ENCODE data around the gene MRPL17.

The MRPL17 gene

GRCh38 chr11:6682936-6683861 lies at the start of gene MRPL17:
Gene MRPL17, minus strand, starts transcription at chr11:6683340. Its CDS starts 44 bp downstream, at chr11:6683296.
- Histone ChIP-seq H3K4me1 (ENCODE audit: control insufficient read depth in 1 of 2, insufficient read depth in 1 of 2, low read depth in 1 of 2, low read length in 1 of 2) (peaks cover 17 to 18% of the 10 kb centered on the region in 2 experiments), H3K27me3 (no peaks in the 10 kb centered on the region), H3K4me3 (ENCODE audit: low read depth in 1 of 2, low read length in 1 of 2) (peak within 1 kb of the TSS; percentile 80 to 82), H3K9me3 (no peaks in the 10 kb centered on the region), H3K36me3 (no peaks in the 10 kb centered on the region), H3K27ac (peak within 1 kb of the TSS; percentile 84)
- TF ChIP-seq, protein P1, sequence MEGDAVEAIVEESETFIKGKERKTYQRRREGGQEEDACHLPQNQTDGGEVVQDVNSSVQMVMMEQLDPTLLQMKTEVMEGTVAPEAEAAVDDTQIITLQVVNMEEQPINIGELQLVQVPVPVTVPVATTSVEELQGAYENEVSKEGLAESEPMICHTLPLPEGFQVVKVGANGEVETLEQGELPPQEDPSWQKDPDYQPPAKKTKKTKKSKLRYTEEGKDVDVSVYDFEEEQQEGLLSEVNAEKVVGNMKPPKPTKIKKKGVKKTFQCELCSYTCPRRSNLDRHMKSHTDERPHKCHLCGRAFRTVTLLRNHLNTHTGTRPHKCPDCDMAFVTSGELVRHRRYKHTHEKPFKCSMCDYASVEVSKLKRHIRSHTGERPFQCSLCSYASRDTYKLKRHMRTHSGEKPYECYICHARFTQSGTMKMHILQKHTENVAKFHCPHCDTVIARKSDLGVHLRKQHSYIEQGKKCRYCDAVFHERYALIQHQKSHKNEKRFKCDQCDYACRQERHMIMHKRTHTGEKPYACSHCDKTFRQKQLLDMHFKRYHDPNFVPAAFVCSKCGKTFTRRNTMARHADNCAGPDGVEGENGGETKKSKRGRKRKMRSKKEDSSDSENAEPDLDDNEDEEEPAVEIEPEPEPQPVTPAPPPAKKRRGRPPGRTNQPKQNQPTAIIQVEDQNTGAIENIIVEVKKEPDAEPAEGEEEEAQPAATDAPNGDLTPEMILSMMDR (IDR thresholded peaks at IDR 0.05): peak; percentile 84

DNA sequence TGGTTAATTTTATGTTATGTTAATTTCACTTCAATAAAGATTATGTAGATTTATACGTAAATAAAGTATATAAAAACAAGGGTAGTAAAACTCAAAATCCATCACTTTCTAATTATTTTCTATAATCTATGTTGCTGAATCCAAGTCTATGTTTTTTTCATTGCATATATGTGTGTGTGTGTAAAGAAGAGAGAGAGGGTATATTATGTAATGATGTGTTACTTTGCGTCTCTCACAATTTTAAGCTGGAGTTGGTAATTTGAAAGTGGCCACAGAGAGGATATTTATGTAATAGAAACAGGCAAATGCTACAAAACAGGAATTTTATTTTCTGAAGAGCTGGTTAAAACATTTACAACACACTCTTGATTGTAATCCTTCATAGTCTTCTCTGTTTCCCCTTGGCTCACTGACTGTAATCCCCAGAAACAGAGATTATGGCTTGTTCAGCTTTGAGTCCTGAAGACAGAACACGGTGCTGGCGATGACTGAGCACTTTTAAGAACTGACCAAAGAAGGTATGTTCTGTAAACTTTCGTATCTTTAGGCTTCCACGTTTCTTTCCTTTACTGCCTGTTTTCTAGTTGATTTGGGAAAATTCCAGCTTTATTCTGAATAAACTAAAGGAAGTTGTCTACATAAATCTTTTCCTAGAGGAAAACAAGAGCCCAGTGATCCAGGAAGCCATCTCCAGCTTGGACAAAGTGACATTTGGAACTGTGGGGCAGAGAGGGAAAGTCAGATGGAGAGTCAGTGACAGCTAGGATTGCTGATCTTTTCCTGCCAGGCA lies 45.0 kb upstream of the MRPL17 start:
- TF ChIP-seq, protein P1 (IDR thresholded peaks at IDR 0.05): no peak
- peak overlapping the region in 1 of 2 experiments; percentile 2 for H3K4me3 ChIP-seq (ENCODE audit: low read depth in 1 of 2, low read length in 1 of 2)
- peaks cover 2% of the 10 kb centered on the region for H3K36me3 ChIP-seq
- H3K27me3 ChIP-seq: no peaks in the 10 kb centered on the region
- peak overlapping the region; percentile 81 for H3K27ac ChIP-seq
- H3K9me3 ChIP-seq: no peaks in the 10 kb centered on the region
- peaks cover 0 to 34% of the 10 kb centered on the region in 2 experiments for H3K4me1 ChIP-seq (ENCODE audit: control insufficient read depth in 1 of 2, insufficient read depth in 1 of 2, low read depth in 1 of 2, low read length in 1 of 2)

- no peaks in the 10 kb centered on the region for H3K27me3 ChIP-seq
- H3K4me1 ChIP-seq (ENCODE audit: control insufficient read depth in 1 of 2, insufficient read depth in 1 of 2, low read depth in 1 of 2, low read length in 1 of 2): peaks cover 9 to 61% of the 10 kb centered on the region in 2 experiments
- H3K36me3 ChIP-seq: peaks cover 3% of the 10 kb centered on the region
- no peak overlapping the region for H3K4me3 ChIP-seq (ENCODE audit: low read depth in 1 of 2, low read length in 1 of 2)
- H3K9me3 ChIP-seq: no peaks in the 10 kb centered on the region
- TF ChIP-seq, protein P1 (IDR thresholded peaks at IDR 0.05): no peak
- no peak overlapping the region for H3K27ac ChIP-seq
Observed at GRCh38 chr11:6725386-6725896, 42.3 kb upstream of the MRPL17 start.

DNA sequence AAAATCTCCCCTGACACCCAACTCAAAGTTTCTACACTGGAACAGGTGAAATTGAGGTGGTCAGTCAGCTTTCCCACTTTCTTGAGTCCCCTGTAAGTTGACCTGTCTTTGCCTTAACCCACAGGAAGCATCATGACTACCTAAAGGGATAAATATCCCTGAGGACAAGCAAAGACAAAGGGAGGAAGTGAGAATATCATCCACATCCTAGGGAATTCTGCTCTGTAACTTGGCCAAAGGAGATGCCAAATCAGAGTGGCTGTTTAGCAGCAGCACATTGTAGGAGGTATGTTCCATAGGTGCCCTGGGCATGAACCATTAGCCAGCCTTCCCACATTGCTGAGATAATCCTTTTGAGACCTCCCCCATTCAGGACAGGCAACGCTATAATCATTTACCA lies 40.9 kb upstream of the MRPL17 start:
- Histone ChIP-seq H3K36me3 (peaks cover 3% of the 10 kb centered on the region), H3K27ac (no peak overlapping the region), H3K9me3 (no peaks in the 10 kb centered on the region), H3K27me3 (no peaks in the 10 kb centered on the region), H3K4me1 (ENCODE audit: control insufficient read depth in 1 of 2, insufficient read depth in 1 of 2, low read depth in 1 of 2, low read length in 1 of 2) (peaks cover 9 to 65% of the 10 kb centered on the region in 2 experiments), H3K4me3 (ENCODE audit: low read depth in 1 of 2, low read length in 1 of 2) (no peak overlapping the region)
- TF ChIP-seq, protein P1 (IDR thresholded peaks at IDR 0.05): no peak

- no peak overlapping the region for H3K4me3 ChIP-seq (ENCODE audit: low read depth in 1 of 2, low read length in 1 of 2)
- H3K9me3 ChIP-seq: no peaks in the 10 kb centered on the region
- peaks cover 3% of the 10 kb centered on the region for H3K36me3 ChIP-seq
- TF ChIP-seq, protein P1 (IDR thresholded peaks at IDR 0.05): no peak
- H3K27ac ChIP-seq: peak overlapping the region; percentile 72
- H3K4me1 ChIP-seq (ENCODE audit: control insufficient read depth in 1 of 2, insufficient read depth in 1 of 2, low read depth in 1 of 2, low read length in 1 of 2): peaks cover 9 to 39% of the 10 kb centered on the region in 2 experiments
- no peaks in the 10 kb centered on the region for H3K27me3 ChIP-seq
Observed at GRCh38 chr11:6721343-6721742, 38.2 kb upstream of the MRPL17 start.

Data from neutrophil (primary cell).